Activated CD8-positive, alpha-beta memory T cell treated with anti-CD3 and anti-CD28 coated beads, Interleukin-2, amount 10 ng/mL, durations not matched to agents 7 days and 5 days (primary cell): ENCODE results near the gene MAPT. TPM values are rescaled to one million over a fixed set of nuclear protein-coding genes. Genes with fewer than 3 reads are reported as not detected.
"Not testable (repeated sequence)": the region's sequence is repeated elsewhere in the genome, so short reads cannot be mapped to it uniquely, and the experiment has no call there.

Source experiments
- ATAC-seq: fragments of 150-1000 bp; cut with Tn5 transposase; one replicate; pipeline ENCODE4 v1.10.0; 2021; ENCODE audit warnings: moderate library complexity
- CTCF ChIA-PET: fragments of 350-600 bp; sonication (Branson Sonifier 250); formaldehyde crosslinking; loops from one replicate; lab custom pipeline; 2021; ENCODE audit warnings: antibody characterized with exemption; lab: Charles Lee
- DNase-seq: peaks from one replicate; pipeline ENCODE4 v3.0.0-alpha.2; 2020
- H3K27ac Mint-ChIP-seq: one replicate; pipeline ENCODE4 v1.8.0; 2021; ENCODE audit warnings: mild to moderate bottlenecking, mixed read lengths
- H3K27me3 Mint-ChIP-seq: one replicate; pipeline ENCODE4 v1.8.0; 2021; ENCODE audit warnings: mixed read lengths
- H3K36me3 Mint-ChIP-seq: one replicate; pipeline ENCODE4 v1.8.0; 2021; ENCODE audit warnings: mild to moderate bottlenecking, mixed read lengths
- H3K4me1 Mint-ChIP-seq: one replicate; pipeline ENCODE4 v1.8.0; 2021; ENCODE audit warnings: mixed read lengths
- H3K4me3 Mint-ChIP-seq: one replicate; pipeline ENCODE4 v1.8.0; 2021; ENCODE audit warnings: mild to moderate bottlenecking, moderate library complexity, mixed read lengths
- H3K9me3 Mint-ChIP-seq: one replicate; pipeline ENCODE4 v1.8.0; 2022; ENCODE audit warnings: low read depth, mixed read lengths
- total RNA-seq, 2 experiments: library from RNA; stranded (reverse); gene quantifications; one replicate each; pipeline ENCODE4 v1.2.3, GENCODE V29; 2021

MAPT gene
- total RNA-seq, 2 experiments from 2014 or later = 0.15 TPM; not detected in 1

GRCh38 chr17:46020023-46020761 is 125.8 kb downstream of the MAPT start:
- CTCF ChIA-PET = interaction anchor here (0.8 to 6.9 kb wide), 2 partner anchors 17 to 25 kb away, joined by 3 to 39 read pairs; no protein-coding TSS in a partner anchor

GRCh38 chr17:46020998-46021397 is 126.6 kb downstream of the MAPT start:
- CTCF ChIA-PET = interaction anchor here (0.7 to 6.9 kb wide), 2 partner anchors 18 to 173 kb away, joined by 3 to 39 read pairs; no protein-coding TSS in a partner anchor
- Mint-ChIP-seq H3K4me3 (no peak overlapping the region), H3K36me3 (peaks cover 3% of the 10 kb centered on the region)

More at GRCh38 chr17:46020023-46020761, 125.8 kb downstream of the MAPT start:
- H3K27ac Mint-ChIP-seq = peak overlapping the region; percentile 85
- no peaks in the 10 kb centered on the region for H3K9me3 Mint-ChIP-seq
- DNase-seq (peak; percentile 83), ATAC-seq (peak; percentile 96)
- H3K36me3 Mint-ChIP-seq = peaks cover 3% of the 10 kb centered on the region
- H3K4me1 Mint-ChIP-seq = peaks cover 17% of the 10 kb centered on the region
- no peak overlapping the region for H3K4me3 Mint-ChIP-seq
- no peaks in the 10 kb centered on the region for H3K27me3 Mint-ChIP-seq

GRCh38 chr17:46023366-46023765 is 129.0 kb downstream of the MAPT start:
- CTCF ChIA-PET = interaction anchor here (1.2 to 6.9 kb wide), 2 partner anchors 20 to 21 kb away, joined by 3 to 39 read pairs; no protein-coding TSS in a partner anchor
- not testable (repeated sequence) for DNase-seq, ATAC-seq, H3K4me3 Mint-ChIP-seq, H3K27me3 Mint-ChIP-seq, H3K36me3 Mint-ChIP-seq, H3K27ac Mint-ChIP-seq, H3K9me3 Mint-ChIP-seq
- H3K4me1 Mint-ChIP-seq = peaks cover 22% of the 10 kb centered on the region

More at GRCh38 chr17:46020998-46021397, 126.6 kb downstream of the MAPT start:
- no peaks in the 10 kb centered on the region for H3K9me3 Mint-ChIP-seq
- no peaks in the 10 kb centered on the region for H3K27me3 Mint-ChIP-seq
- DNase-seq (no peak), ATAC-seq (no peak)
- peaks cover 17% of the 10 kb centered on the region for H3K4me1 Mint-ChIP-seq
- H3K27ac Mint-ChIP-seq = peak overlapping the region; percentile 14

GRCh38 chr17:46023783-46024388 is 129.5 kb downstream of the MAPT start:
- Mint-ChIP-seq H3K36me3 (peaks cover 2% of the 10 kb centered on the region), H3K27me3 (no peaks in the 10 kb centered on the region), H3K27ac (no peak overlapping the region), H3K9me3 (no peaks in the 10 kb centered on the region), H3K4me3 (no peak overlapping the region), H3K4me1 (peaks cover 22% of the 10 kb centered on the region)
- ATAC-seq (no peak), DNase-seq (no peak)
- CTCF ChIA-PET = interaction anchor here (1.2 to 6.9 kb wide), 2 partner anchors 20 to 21 kb away, joined by 3 to 39 read pairs; no protein-coding TSS in a partner anchor

GRCh38 chr17:46024590-46024989 is 130.2 kb downstream of the MAPT start:
- Mint-ChIP-seq H3K4me3 (no peak overlapping the region), H3K9me3 (no peaks in the 10 kb centered on the region), H3K27ac (no peak overlapping the region), H3K27me3 (no peaks in the 10 kb centered on the region), H3K4me1 (peaks cover 22% of the 10 kb centered on the region), H3K36me3 (peaks cover 1% of the 10 kb centered on the region)
- ATAC-seq = no peak
- no peak for DNase-seq
- CTCF ChIA-PET = interaction anchor here (6.9 kb wide), 1 partner anchor 21 kb away, joined by 39 read pairs; no protein-coding TSS in a partner anchor

- no peak overlapping the region for H3K27ac Mint-ChIP-seq
- H3K4me3 Mint-ChIP-seq = no peak overlapping the region
- H3K9me3 Mint-ChIP-seq = no peaks in the 10 kb centered on the region
- peaks cover 1% of the 10 kb centered on the region for H3K36me3 Mint-ChIP-seq
- H3K4me1 Mint-ChIP-seq = peaks cover 17% of the 10 kb centered on the region
- DNase-seq (no peak), ATAC-seq (no peak)
- CTCF ChIA-PET = no interaction called here
- no peaks in the 10 kb centered on the region for H3K27me3 Mint-ChIP-seq
Observed at GRCh38 chr17:46025060-46025459, 130.7 kb downstream of the MAPT start.

GRCh38 chr17:46025510-46026165 is 131.3 kb downstream of the MAPT start:
- CTCF ChIA-PET = interaction anchor here (1.2 kb wide), 1 partner anchor 161 kb away, joined by 3 read pairs; no protein-coding TSS in a partner anchor
- Mint-ChIP-seq H3K9me3 (no peaks in the 10 kb centered on the region), H3K36me3 (peaks cover 6% of the 10 kb centered on the region), H3K27me3 (no peaks in the 10 kb centered on the region), H3K4me3 (no peak overlapping the region), H3K4me1 (peaks cover 11% of the 10 kb centered on the region), H3K27ac (peak overlapping the region; percentile 3)
- ATAC-seq = no peak
- DNase-seq = no peak

GRCh38 chr17:46026166-46027047 is 132.1 kb downstream of the MAPT start:
- ATAC-seq = no peak
- Mint-ChIP-seq H3K4me1 (peaks cover 7% of the 10 kb centered on the region), H3K36me3 (peaks cover 10% of the 10 kb centered on the region), H3K4me3 (no peak overlapping the region), H3K9me3 (no peaks in the 10 kb centered on the region), H3K27ac (no peak overlapping the region), H3K27me3 (no peaks in the 10 kb centered on the region)
- DNase-seq = no peak
- CTCF ChIA-PET = interaction anchor here (1.2 to 1.4 kb wide), 2 partner anchors 19 to 160 kb away, joined by 3 read pairs; no protein-coding TSS in a partner anchor

GRCh38 chr17:46027048-46027975 is 133.0 kb downstream of the MAPT start:
- no peak for DNase-seq
- H3K9me3 Mint-ChIP-seq = no peaks in the 10 kb centered on the region
- no peaks in the 10 kb centered on the region for H3K27me3 Mint-ChIP-seq
- peak overlapping the region; percentile 53 for H3K27ac Mint-ChIP-seq
- CTCF ChIA-PET = interaction anchor here (1.2 to 2.5 kb wide), 3 partner anchors 18 to 159 kb away, joined by 3 to 11 read pairs (median 3); no protein-coding TSS in a partner anchor
- peaks cover 13% of the 10 kb centered on the region for H3K36me3 Mint-ChIP-seq
- no peak overlapping the region for H3K4me3 Mint-ChIP-seq
- ATAC-seq = no peak
- peaks cover 7% of the 10 kb centered on the region for H3K4me1 Mint-ChIP-seq

GRCh38 chr17:46027976-46028325 is 133.6 kb downstream of the MAPT start:
- H3K27me3 Mint-ChIP-seq = no peaks in the 10 kb centered on the region
- CTCF ChIA-PET = interaction anchor here (2.5 kb wide), 1 partner anchor 17 kb away, joined by 11 read pairs; no protein-coding TSS in a partner anchor
- peaks cover 7% of the 10 kb centered on the region for H3K4me1 Mint-ChIP-seq
- no peak overlapping the region for H3K4me3 Mint-ChIP-seq
- peaks cover 18% of the 10 kb centered on the region for H3K36me3 Mint-ChIP-seq
- no peaks in the 10 kb centered on the region for H3K9me3 Mint-ChIP-seq
- DNase-seq (no peak), ATAC-seq (no peak)
- peak overlapping the region; percentile 53 for H3K27ac Mint-ChIP-seq

- CTCF ChIA-PET = interaction anchor here (2.5 kb wide), 1 partner anchor 17 kb away, joined by 11 read pairs; no protein-coding TSS in a partner anchor
- Mint-ChIP-seq H3K9me3 (no peaks in the 10 kb centered on the region), H3K27me3 (no peaks in the 10 kb centered on the region), H3K4me3 (no peak overlapping the region), H3K27ac (no peak overlapping the region), H3K36me3 (peaks cover 22% of the 10 kb centered on the region), H3K4me1 (peaks cover 7% of the 10 kb centered on the region)
- ATAC-seq (no peak), DNase-seq (no peak)
Observed at GRCh38 chr17:46028374-46028773, 134.0 kb downstream of the MAPT start.
